Measurements from ENCODE around the gene CTDNEP1.
A peak's percentile ranks its signal among the peaks of the same experiment; 100 is the strongest.

CTDNEP1 gene

GRCh38 chr17:7215652-7216180, 35.8 kb downstream of the CTDNEP1 start:
- no peak for DNase-seq (ENCODE audit: low read depth, low spot score)

GRCh38 chr17:7215136-7215638, 36.3 kb downstream of the CTDNEP1 start:
- DNase-seq (ENCODE audit: low read depth, low spot score), result no peak

GRCh38 chr17:7214300-7215135, 37.0 kb downstream of the CTDNEP1 start:
- DNase-seq (ENCODE audit: low read depth, low spot score), result peak; percentile 100

- no peak for DNase-seq (ENCODE audit: low read depth, low spot score)
These were observed 37.6 kb downstream of the CTDNEP1 start for GRCh38 chr17:7213895-7214299.

GRCh38 chr17:7211491-7212273, 39.9 kb downstream of the CTDNEP1 start:
- no peak for DNase-seq (ENCODE audit: low read depth, low spot score)

GRCh38 chr17:7208754-7209460, 42.6 kb downstream of the CTDNEP1 start:
- no peak for DNase-seq (ENCODE audit: low read depth, low spot score)

GRCh38 chr17:7208027-7208571, 43.4 kb downstream of the CTDNEP1 start:
- DNase-seq (ENCODE audit: low read depth, low spot score), result no peak

- DNase-seq (ENCODE audit: low read depth, low spot score), result no peak
These were observed 44.2 kb downstream of the CTDNEP1 start for GRCh38 chr17:7207120-7208001.

GRCh38 chr17:7205561-7205960, 46.0 kb downstream of the CTDNEP1 start:
- DNase-seq (ENCODE audit: low read depth, low spot score), result no peak

GRCh38 chr17:7204828-7205461, 46.6 kb downstream of the CTDNEP1 start:
- peak; percentile 84 for DNase-seq (ENCODE audit: low read depth, low spot score)

- no peak for DNase-seq (ENCODE audit: low read depth, low spot score)
These were observed 47.2 kb downstream of the CTDNEP1 start for GRCh38 chr17:7204336-7204735.

- no peak for DNase-seq (ENCODE audit: low read depth, low spot score)
These were observed 48.1 kb downstream of the CTDNEP1 start for GRCh38 chr17:7203391-7203790.

GRCh38 chr17:7196651-7197401, 54.7 kb downstream of the CTDNEP1 start:
- no peak for DNase-seq (ENCODE audit: low read depth, low spot score)

- no peak for DNase-seq (ENCODE audit: low read depth, low spot score)
These were observed 55.6 kb downstream of the CTDNEP1 start for GRCh38 chr17:7195971-7196370.
